Islet of Langerhans (tissue), 1 donor: ENCODE results near the gene NR0B2.
A peak's percentile ranks its signal among the peaks of the same experiment; 100 is the strongest.
"Not testable (repeated sequence)": the region's sequence is repeated elsewhere in the genome, so short reads cannot be mapped to it uniquely, and the experiment has no call there.

Experiments
- FAIRE-seq: peaks from one replicate; lab custom pipeline; 2011; peaks lifted over from hg19 to GRCh38; lab: Jason Lieb, UNC

The NR0B2 gene

GRCh38 chr1:26913754-26914619 lies at the start of gene NR0B2:
Gene NR0B2 (minus strand): TSS chr1:26913975. CDS start chr1:26913940, 35 bp downstream.
- FAIRE-seq = peak; percentile 70

GRCh38 chr1:26961826-26962225 lies 48.1 kb upstream of the NR0B2 start:
- FAIRE-seq = no peak

DNA sequence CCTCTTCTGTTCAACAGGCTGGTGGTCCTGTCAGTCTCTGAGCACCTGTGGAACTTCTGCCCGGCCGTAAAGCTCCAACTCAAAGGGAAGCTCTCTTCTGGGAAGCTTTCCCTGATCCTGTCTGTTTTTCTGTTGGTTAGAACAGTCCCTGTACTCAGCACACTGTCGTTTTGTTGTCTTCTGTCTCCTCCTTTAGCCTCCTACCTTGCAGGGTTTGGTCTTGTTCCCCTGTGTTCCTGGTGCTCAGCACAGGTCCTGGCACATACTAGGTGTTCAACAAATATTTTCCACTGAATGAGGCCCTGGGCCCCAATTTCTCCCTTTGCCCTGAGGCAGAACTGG lies 46.8 kb upstream of the NR0B2 start:
- no peak for FAIRE-seq

DNA sequence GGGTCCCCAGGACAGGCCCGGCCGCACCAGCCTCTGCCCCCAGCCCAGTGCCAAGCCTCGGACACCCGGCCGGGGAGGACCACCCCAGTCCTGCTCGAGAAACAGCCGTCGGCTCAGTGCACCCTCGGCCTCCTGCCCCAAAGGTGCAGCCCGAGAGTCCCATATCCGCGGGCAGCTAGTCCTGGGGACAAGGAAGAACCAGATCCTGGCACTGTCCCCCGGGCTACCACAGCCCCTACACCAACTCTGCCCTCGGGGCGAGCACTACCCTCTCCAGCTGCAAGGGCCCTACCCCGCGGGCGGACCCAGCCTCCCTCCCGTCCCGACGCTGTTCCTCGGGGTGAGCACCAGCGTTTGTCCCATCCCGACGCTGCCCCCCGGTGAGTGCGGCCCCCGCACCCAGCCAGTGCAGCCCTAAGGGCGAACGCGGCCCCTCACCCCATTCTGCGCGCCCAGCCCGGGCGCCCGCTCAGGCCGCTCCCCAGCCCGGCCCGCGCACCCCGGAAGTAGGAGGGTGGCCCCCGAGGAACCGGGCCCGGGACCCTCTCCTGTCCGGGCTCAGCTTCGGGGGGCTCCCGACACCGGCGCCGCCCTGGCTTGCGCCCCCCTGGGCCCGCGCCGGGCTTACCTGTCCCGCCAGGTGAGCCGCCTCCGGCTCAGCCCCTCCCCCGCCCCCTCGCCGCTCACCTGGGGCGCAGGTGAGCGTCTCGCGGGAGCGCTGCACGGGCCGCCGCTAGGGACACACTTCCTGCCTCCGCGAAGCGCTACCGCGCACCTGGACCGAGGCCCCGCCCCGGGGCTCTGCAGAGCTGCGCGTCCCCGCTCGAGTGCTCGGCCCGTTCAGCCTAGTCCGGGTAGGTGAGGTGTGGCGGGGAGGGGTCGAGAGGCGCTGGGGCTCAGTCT lies 46.2 kb upstream of the NR0B2 start, which contains the start of gene KDF1:
Gene KDF1 (minus strand): TSS at position 747 of the 903 bp plus-strand sequence. CDS start 8,088 bp downstream, outside the sequence.
- FAIRE-seq = no peak

DNA sequence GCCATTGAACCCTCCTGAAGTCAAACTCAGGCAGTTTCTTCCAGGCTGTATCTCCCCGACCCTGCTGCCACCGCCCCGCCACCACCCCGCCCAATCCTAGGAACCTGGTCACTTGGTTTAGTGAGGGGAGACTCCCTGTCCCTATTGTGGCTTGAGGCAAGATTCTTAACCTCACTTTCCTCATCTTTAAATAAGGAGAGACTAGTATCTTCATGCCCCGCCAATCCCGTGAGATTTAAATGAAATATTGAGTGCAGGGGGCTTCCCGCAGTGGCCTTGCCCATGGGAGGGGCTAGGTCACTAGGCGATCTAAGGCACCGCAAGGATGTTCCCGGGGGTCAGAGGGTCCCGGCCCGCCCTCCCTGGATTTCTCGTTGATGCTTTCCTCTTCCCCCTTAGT lies 45.5 kb upstream of the NR0B2 start:
- FAIRE-seq = no peak

DNA sequence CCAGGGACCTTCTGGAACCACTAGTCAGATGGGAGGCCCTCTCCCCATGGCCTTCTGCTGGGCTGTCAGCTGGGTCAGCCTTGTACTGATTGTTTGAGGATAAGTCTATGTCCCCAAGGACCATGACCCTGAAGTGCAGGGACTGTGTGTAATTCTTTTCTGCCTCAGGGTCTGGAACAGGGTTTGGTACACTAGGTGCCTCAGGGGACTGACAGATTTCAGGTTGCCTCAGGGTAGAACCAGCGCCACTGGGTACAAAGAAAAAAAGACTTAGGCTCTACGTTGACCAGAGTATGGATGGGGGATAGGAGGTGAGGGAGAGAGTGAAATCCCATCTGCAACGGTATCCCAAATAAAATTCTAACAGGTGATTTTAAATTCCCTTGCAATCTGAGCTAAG lies 43.5 kb upstream of the NR0B2 start:
- FAIRE-seq = no peak

GRCh38 chr1:26956321-26956720 lies 42.5 kb upstream of the NR0B2 start:
- no peak for FAIRE-seq

GRCh38 chr1:26953374-26953773 lies 39.6 kb upstream of the NR0B2 start:
- no peak for FAIRE-seq

GRCh38 chr1:26951821-26952497 lies 38.2 kb upstream of the NR0B2 start:
- no peak for FAIRE-seq

DNA sequence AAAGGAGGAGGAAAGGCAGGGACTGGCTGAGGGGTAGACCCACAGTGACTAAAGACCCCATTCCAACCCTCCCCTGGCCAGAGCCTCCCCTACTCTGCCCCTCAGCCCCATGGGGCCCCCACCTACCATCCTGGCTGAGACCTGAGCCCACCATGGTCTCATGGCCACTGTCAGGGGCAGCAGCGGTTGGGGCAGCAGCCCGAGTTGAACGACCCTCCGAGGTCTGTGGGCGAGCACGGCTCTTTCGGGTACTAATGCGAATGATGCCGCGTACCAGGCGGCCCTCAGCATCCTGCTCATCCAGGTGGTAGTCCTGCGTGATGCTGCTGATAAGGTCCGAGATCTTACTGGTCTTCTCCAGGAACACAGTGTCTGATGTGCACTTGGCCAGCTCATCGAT lies 37.4 kb upstream of the NR0B2 start:
- FAIRE-seq = no peak

GRCh38 chr1:26950602-26951001 lies 36.8 kb upstream of the NR0B2 start:
- peak; percentile 84 for FAIRE-seq

DNA sequence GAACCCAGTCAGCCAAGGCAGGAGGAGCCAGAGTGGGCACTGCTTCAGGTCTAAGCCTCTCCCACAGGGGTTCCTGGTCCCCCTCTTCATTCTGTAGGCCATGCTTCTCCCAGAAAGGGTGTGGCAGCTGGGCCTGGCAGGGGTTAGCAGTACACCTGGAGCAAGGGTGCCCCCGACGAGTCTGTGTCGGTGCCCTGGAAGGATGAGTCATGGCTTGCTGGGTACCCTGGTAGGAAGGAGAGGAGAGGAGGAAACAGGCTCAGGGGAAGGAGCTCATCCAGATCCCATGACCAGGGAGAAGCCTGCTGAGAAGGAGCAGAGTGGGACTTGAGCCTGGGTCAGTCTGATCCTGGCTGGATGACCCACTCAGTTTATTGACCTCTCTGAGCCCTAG lies 36.1 kb upstream of the NR0B2 start:
- no peak for FAIRE-seq

GRCh38 chr1:26949266-26949925 lies 35.6 kb upstream of the NR0B2 start:
- no peak for FAIRE-seq

- FAIRE-seq = not testable (repeated sequence)
Measured at GRCh38 chr1:26948725-26949057, 34.9 kb upstream of the NR0B2 start.

- no peak for FAIRE-seq
Measured at GRCh38 chr1:26946270-26946669, 32.5 kb upstream of the NR0B2 start.

DNA sequence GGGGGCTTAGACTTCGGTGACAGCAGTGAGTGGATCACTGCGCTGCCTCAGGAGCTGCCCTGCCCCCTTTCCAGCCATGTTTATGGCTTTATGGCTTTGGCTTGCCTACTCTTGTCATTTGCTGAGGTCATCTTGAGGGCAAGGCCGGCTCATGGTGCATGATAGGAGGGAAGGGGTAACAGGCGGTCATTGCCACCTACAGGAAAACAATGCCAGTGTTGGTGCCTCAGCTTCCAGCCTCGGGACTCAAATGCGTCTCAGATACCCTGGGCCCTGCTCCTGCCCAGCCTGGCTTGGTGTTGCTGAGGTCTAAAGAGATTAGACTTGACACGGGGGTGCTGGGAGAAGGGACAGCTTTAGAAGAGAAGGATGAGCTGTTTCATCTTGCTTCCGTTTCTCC lies 32.0 kb upstream of the NR0B2 start:
- no peak for FAIRE-seq

DNA sequence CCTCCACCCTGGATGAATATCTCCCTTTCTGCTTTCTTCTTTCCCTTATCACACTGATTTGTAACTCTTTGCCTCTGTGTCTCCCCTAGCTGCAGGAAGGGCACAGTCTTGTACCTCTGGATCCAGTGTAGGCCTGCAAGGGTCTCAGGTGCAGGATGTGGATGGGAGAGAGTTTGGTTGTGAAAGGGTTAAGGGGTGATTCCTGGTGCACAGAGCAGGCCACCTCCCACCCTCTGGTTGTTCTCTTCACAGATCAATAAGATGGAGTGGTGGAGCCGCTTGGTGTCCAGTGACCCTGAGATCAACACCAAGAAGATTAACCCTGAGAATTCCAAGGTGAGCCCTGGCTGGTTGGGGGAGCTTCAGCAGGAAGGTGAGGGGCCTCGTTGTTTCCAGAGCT lies 31.4 kb upstream of the NR0B2 start:
- no peak for FAIRE-seq

GRCh38 chr1:26942656-26943055 lies 28.9 kb upstream of the NR0B2 start:
- FAIRE-seq = no peak

DNA sequence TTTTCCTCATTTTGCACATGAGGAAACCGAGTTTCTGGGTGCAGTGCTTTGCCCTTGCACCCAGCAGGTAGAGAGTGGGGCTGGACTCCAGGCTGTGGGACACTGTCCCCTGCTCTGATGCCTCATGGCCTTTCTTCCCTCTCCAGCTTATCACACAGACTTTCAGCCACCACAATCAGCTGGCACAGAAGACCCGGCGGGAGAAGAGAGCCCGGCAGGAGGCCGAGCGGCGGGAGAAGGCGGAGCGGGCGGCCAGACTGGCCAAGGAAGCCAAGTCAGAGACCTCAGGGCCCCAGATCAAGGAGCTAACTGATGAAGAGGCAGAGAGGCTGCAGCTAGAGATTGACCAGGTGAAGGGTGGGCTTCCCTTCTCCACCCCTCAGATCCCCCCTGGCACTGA lies 27.5 kb upstream of the NR0B2 start:
- no peak for FAIRE-seq

GRCh38 chr1:26938659-26939025 lies 24.9 kb upstream of the NR0B2 start:
- no peak for FAIRE-seq

- FAIRE-seq = no peak
Measured at GRCh38 chr1:26938004-26938658, 24.4 kb upstream of the NR0B2 start.

GRCh38 chr1:26936823-26937222 lies 23.0 kb upstream of the NR0B2 start:
- FAIRE-seq = no peak
